Mesendoderm (in vitro differentiated cells): ENCODE results near the gene NKAPD1.

Experiments used
- DNase-seq: peaks from one replicate; pipeline ENCODE4 v3.0.0; 2013
- H2AK5ac ChIP-seq: 2 replicates; pipeline ENCODE4 v1.6.1; 2013; ENCODE audit warnings: low read length, inconsistent platforms
- H2BK120ac ChIP-seq: 2 replicates; pipeline ENCODE4 v1.6.1; 2013; ENCODE audit warnings: low read depth, mild to moderate bottlenecking, low read length, moderate library complexity, mixed read lengths
- H2BK15ac ChIP-seq: replicated peaks from 2 replicates; pipeline ENCODE4 v1.6.1; 2013; ENCODE audit warnings: low read depth, mild to moderate bottlenecking, moderate library complexity
- H2BK5ac ChIP-seq: 2 replicates; pipeline ENCODE4 v1.6.1; 2013; ENCODE audit warnings: low read length, inconsistent platforms
- H3K18ac ChIP-seq: 2 replicates; pipeline ENCODE4 v1.6.1; 2013; ENCODE audit warnings: mild to moderate bottlenecking, low read length, mixed read lengths
- H3K23ac ChIP-seq: one replicate; pipeline ENCODE4 v1.6.1; 2013; ENCODE audit warnings: low read length
- H3K27ac ChIP-seq: 2 replicates; pipeline ENCODE4 v1.5.1; 2013; ENCODE audit warnings: low read depth, mild to moderate bottlenecking, inconsistent platforms, low read length, moderate library complexity
- H3K27me3 ChIP-seq: 2 replicates; pipeline ENCODE4 v1.6.1; 2013; ENCODE audit warnings: low read length, control low read depth, mild to moderate bottlenecking, inconsistent platforms; ENCODE audit not compliant: insufficient read depth, poor library complexity
- H3K36me3 ChIP-seq: 2 replicates; pipeline ENCODE4 v1.6.1; 2013; ENCODE audit warnings: low read length, inconsistent platforms; ENCODE audit not compliant: control insufficient read depth, insufficient read depth
- H3K4ac ChIP-seq: one replicate; pipeline ENCODE4 v1.6.1; 2013; ENCODE audit warnings: low read depth, mild to moderate bottlenecking, low read length, moderate library complexity
- H3K4me1 ChIP-seq: 2 replicates; pipeline ENCODE4 v1.6.1; 2013; ENCODE audit warnings: low read depth, low read length, inconsistent platforms; ENCODE audit not compliant: control insufficient read depth
- H3K4me2 ChIP-seq: 2 replicates; pipeline ENCODE4 v1.6.1; 2013; ENCODE audit warnings: low read length
- H3K4me3 ChIP-seq: 2 replicates; pipeline ENCODE4 v1.5.1; 2013; ENCODE audit warnings: mild to moderate bottlenecking, low read length
- H3K56ac ChIP-seq: one replicate; pipeline ENCODE4 v1.6.1; 2013; ENCODE audit warnings: low read length
- H3K79me1 ChIP-seq: 2 replicates; pipeline ENCODE4 v1.6.1; 2013; ENCODE audit warnings: low read length, inconsistent platforms
- H3K79me2 ChIP-seq: 2 replicates; pipeline ENCODE4 v1.6.1; 2013; ENCODE audit warnings: mild to moderate bottlenecking, low read length; ENCODE audit not compliant: control insufficient read depth, insufficient read depth
- H3K9ac ChIP-seq: 2 replicates; pipeline ENCODE4 v1.6.1; 2013; ENCODE audit warnings: low read length, inconsistent platforms
- H4K5ac ChIP-seq: one replicate; pipeline ENCODE4 v1.6.1; 2013; ENCODE audit warnings: low read length
- H4K8ac ChIP-seq: one replicate; pipeline ENCODE4 v1.6.1; 2013; ENCODE audit warnings: low read depth, mild to moderate bottlenecking, control low read depth, low read length, moderate library complexity
- WGBS: extraction: QIAGEN DNeasy Blood & Tissue Kit; methylation state at CpG from one replicate; pipeline ENCODE4 v1.1.7; 2013; ENCODE audit warnings: low lambda C conversion rate, missing lambda C conversion rate; ENCODE audit not compliant: insufficient coverage; ENCODE audit errors: extremely low coverage; 5-methylcytosine and 5-hydroxymethylcytosine counted together

NKAPD1 gene

DNA sequence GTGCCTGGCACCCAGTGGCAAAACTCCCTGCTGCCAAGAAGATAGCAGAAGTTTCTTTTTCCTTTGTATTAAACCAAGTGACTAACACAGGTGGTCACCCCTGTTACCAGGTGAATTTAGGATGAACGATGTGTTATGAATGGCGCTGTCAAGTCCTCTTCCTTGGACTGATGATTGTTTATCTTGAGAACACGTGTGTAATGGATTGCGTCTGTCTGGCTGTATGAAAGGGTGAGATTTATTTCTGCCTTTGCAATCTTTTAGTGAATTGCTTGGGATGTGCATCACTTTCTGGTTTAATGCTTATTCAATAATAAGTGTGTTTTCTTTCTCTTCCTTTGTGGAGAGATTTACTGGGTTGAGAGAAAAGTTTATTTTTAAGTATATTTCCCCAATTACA lies 49.0 kb downstream of the NKAPD1 start:
- H3K9ac ChIP-seq = no peak overlapping the region
- H3K4me2 ChIP-seq = no peak overlapping the region
- H3K4me3 ChIP-seq = no peak overlapping the region
- no peaks in the 10 kb centered on the region for H3K36me3 ChIP-seq
- H3K27me3 ChIP-seq = no peaks in the 10 kb centered on the region
- H4K5ac ChIP-seq = no peak overlapping the region
- no peak overlapping the region for H2BK15ac ChIP-seq
- H3K79me2 ChIP-seq = no peaks in the 10 kb centered on the region
- no peak overlapping the region for H3K56ac ChIP-seq
- H2BK5ac ChIP-seq = no peak overlapping the region
- H3K79me1 ChIP-seq = no peaks in the 10 kb centered on the region
- H4K8ac ChIP-seq = no peak overlapping the region
- H3K4ac ChIP-seq = no peak overlapping the region
- no peak overlapping the region for H3K18ac ChIP-seq
- no peak overlapping the region for H3K23ac ChIP-seq
- WGBS = no CpG with 5 or more reads among the region's 4 CpGs
- H3K4me1 ChIP-seq = no peaks in the 10 kb centered on the region
- no peak overlapping the region for H2AK5ac ChIP-seq
- no peak overlapping the region for H3K27ac ChIP-seq
- no peak for DNase-seq
- H2BK120ac ChIP-seq = no peak overlapping the region

DNA sequence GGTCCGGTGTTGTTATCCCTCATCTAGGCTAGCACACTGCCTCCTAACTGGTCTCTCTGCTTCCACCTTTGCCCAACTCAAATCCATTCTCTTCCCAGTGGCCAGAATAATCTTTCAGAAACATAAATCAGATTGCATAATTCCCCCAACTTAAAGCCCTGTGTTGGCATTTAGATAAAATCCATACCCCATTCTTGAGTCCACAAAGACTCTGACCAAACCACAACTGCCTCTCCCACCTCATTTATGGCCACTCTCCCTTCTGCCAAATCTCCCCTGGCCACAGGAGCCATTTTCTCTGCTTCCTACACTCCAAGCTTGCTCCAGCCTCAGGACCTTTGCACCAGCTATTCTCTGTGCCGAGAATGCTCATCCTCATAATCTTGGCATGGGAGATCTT lies 53.0 kb downstream of the NKAPD1 start:
- no peak overlapping the region for H3K27ac ChIP-seq
- no peak overlapping the region for H4K8ac ChIP-seq
- DNase-seq = no peak
- no peak overlapping the region for H2AK5ac ChIP-seq
- no peak overlapping the region for H3K9ac ChIP-seq
- no CpG with 5 or more reads among the region's 2 CpGs for WGBS
- no peaks in the 10 kb centered on the region for H3K36me3 ChIP-seq
- no peak overlapping the region for H2BK120ac ChIP-seq
- no peak overlapping the region for H3K4me2 ChIP-seq
- H2BK15ac ChIP-seq = no peak overlapping the region
- no peak overlapping the region for H3K4me3 ChIP-seq
- no peak overlapping the region for H3K4ac ChIP-seq
- H3K23ac ChIP-seq = no peak overlapping the region
- no peak overlapping the region for H4K5ac ChIP-seq
- no peak overlapping the region for H3K18ac ChIP-seq
- no peaks in the 10 kb centered on the region for H3K79me2 ChIP-seq
- no peak overlapping the region for H3K56ac ChIP-seq
- no peak overlapping the region for H2BK5ac ChIP-seq
- no peaks in the 10 kb centered on the region for H3K79me1 ChIP-seq
- no peaks in the 10 kb centered on the region for H3K4me1 ChIP-seq
- H3K27me3 ChIP-seq = no peaks in the 10 kb centered on the region

DNA sequence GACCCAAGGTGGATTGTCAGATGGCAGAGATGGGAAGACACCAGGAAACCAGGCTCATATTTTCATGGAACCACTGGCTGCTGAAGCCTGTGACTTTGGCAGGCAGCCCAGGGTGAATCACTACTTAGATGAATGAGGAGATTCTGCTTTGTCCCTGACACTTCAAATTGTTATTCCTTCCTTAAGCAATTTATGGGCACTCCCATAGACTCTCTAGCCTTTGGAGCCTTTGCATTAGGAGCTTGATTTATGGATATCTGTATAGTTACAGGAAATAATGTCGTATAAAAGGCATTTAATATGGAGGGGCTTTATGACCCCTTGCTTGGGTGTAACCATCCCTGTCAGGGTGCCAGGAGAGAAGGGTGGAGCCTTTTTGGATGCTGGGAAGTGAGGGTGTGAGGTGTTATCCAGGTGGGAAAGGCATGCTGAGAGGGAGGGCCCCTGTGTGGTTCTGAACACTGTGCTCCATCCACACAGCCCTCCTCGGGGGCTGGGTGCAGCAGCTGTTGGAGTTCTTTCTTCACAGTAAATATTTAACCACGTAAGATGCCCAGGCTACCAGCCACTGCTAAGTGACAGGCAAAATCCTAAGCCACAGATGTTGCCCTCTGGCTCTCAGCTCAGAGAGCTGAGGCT lies 54.5 kb downstream of the NKAPD1 start:
- DNase-seq = no peak
- no peak overlapping the region for H3K9ac ChIP-seq
- WGBS = no CpG with 5 or more reads among the region's 3 CpGs
- H3K4me3 ChIP-seq = no peak overlapping the region
- H2AK5ac ChIP-seq = no peak overlapping the region
- no peak overlapping the region for H3K27ac ChIP-seq
- H4K5ac ChIP-seq = no peak overlapping the region
- H3K36me3 ChIP-seq = no peaks in the 10 kb centered on the region
- H4K8ac ChIP-seq = no peak overlapping the region
- H3K79me1 ChIP-seq = no peaks in the 10 kb centered on the region
- no peaks in the 10 kb centered on the region for H3K4me1 ChIP-seq
- H3K23ac ChIP-seq = no peak overlapping the region
- H3K18ac ChIP-seq = no peak overlapping the region
- H3K27me3 ChIP-seq = no peaks in the 10 kb centered on the region
- no peak overlapping the region for H3K56ac ChIP-seq
- H2BK120ac ChIP-seq = no peak overlapping the region
- H3K4ac ChIP-seq = no peak overlapping the region
- H2BK5ac ChIP-seq = no peak overlapping the region
- no peak overlapping the region for H2BK15ac ChIP-seq
- no peak overlapping the region for H3K4me2 ChIP-seq
- H3K79me2 ChIP-seq = no peaks in the 10 kb centered on the region

DNA sequence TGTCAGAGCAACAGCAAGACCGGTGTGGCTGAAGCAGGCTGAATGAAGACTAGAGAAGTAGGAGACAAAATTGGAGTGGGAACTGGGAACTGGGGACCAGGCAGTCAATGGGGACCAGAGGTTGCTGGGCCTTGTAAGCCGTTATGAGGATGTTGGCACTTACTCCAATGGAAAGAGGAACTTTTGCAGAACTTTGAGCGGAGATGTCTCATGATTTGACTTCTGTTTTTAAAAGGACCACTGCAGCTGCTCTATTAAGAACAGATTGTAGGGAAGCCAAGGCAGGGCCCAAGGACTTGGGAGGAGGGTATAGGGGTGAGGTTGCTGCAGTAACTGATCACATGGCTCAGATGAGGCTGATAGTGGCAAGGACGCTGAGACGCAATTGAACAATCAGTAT lies 55.6 kb downstream of the NKAPD1 start:
- H2AK5ac ChIP-seq = no peak overlapping the region
- no peaks in the 10 kb centered on the region for H3K4me1 ChIP-seq
- H2BK5ac ChIP-seq = no peak overlapping the region
- no peak overlapping the region for H2BK120ac ChIP-seq
- H3K18ac ChIP-seq = no peak overlapping the region
- no peak overlapping the region for H3K4ac ChIP-seq
- H3K56ac ChIP-seq = no peak overlapping the region
- H4K8ac ChIP-seq = no peak overlapping the region
- H4K5ac ChIP-seq = no peak overlapping the region
- no peaks in the 10 kb centered on the region for H3K27me3 ChIP-seq
- no peak overlapping the region for H3K27ac ChIP-seq
- H2BK15ac ChIP-seq = no peak overlapping the region
- no peak overlapping the region for H3K23ac ChIP-seq
- H3K36me3 ChIP-seq = no peaks in the 10 kb centered on the region
- H3K4me2 ChIP-seq = no peak overlapping the region
- no peak overlapping the region for H3K4me3 ChIP-seq
- no peak overlapping the region for H3K9ac ChIP-seq
- H3K79me1 ChIP-seq = no peaks in the 10 kb centered on the region
- no CpG with 5 or more reads among the region's 5 CpGs for WGBS
- no peaks in the 10 kb centered on the region for H3K79me2 ChIP-seq
- no peak for DNase-seq

DNA sequence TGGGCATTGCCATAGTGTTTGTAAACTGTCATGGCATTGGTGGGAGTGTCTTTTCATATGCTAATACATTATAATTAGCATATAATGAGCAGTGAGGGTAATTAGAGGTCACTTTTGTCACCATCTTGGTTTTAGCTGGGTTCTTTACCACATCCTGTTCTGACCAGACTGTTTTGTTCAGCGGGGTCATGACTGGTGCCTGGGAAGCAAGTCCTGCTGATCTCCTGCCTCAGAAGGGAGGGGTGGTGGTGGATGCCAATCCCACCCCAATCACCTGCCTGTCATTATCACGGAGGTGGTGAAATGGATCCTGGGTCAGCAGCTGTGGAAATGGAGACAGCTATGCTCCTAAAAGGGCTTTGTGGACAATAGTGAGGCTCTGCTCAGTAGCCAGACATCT lies 58.6 kb downstream of the NKAPD1 start:
- H3K36me3 ChIP-seq = no peaks in the 10 kb centered on the region
- H3K23ac ChIP-seq = no peak overlapping the region
- no peak overlapping the region for H3K18ac ChIP-seq
- no peak overlapping the region for H2BK15ac ChIP-seq
- peak; percentile 40 for DNase-seq
- H3K4me3 ChIP-seq = no peak overlapping the region
- no peak overlapping the region for H3K4ac ChIP-seq
- no peak overlapping the region for H3K4me2 ChIP-seq
- H2AK5ac ChIP-seq = no peak overlapping the region
- no peak overlapping the region for H3K9ac ChIP-seq
- H4K5ac ChIP-seq = no peak overlapping the region
- H3K79me2 ChIP-seq = no peaks in the 10 kb centered on the region
- H3K79me1 ChIP-seq = no peaks in the 10 kb centered on the region
- no peak overlapping the region for H3K56ac ChIP-seq
- no peak overlapping the region for H3K27ac ChIP-seq
- no peaks in the 10 kb centered on the region for H3K4me1 ChIP-seq
- H2BK5ac ChIP-seq = no peak overlapping the region
- no peak overlapping the region for H2BK120ac ChIP-seq
- H3K27me3 ChIP-seq = no peaks in the 10 kb centered on the region
- WGBS = no CpG with 5 or more reads among the region's 2 CpGs
- no peak overlapping the region for H4K8ac ChIP-seq

DNA sequence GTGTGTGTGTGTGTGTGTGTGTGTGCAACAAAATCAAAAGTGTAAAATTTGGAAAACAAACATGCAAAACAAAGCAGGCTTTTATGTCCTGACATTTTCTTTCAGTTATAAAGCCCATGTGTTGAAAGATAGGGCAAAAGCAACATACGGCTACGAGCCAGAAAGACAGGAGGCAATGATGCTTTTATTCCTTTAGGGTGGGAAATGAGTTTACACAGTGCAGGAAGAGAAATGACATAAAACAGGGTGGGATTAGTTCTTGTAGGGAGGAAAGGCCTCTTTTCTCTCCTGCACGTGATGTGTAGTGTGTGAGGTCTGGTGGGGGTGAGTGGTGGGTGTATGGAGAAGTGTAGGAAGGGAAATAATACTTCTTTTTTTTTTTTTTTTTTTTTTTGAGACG lies 60.4 kb downstream of the NKAPD1 start:
- Histone ChIP-seq H3K18ac (no peak overlapping the region), H3K56ac (no peak overlapping the region), H3K4me2 (no peak overlapping the region), H3K27me3 (no peaks in the 10 kb centered on the region), H2BK15ac (no peak overlapping the region), H2BK5ac (no peak overlapping the region), H3K79me2 (no peaks in the 10 kb centered on the region), H3K4ac (no peak overlapping the region), H4K8ac (no peak overlapping the region), H3K27ac (no peak overlapping the region), H3K4me3 (no peak overlapping the region), H2BK120ac (no peak overlapping the region), H3K4me1 (no peaks in the 10 kb centered on the region), H2AK5ac (no peak overlapping the region), H3K36me3 (no peaks in the 10 kb centered on the region), H3K79me1 (no peaks in the 10 kb centered on the region), H3K23ac (no peak overlapping the region), H4K5ac (no peak overlapping the region), H3K9ac (no peak overlapping the region)
- DNase-seq = no peak
- no CpG with 5 or more reads among the region's 4 CpGs for WGBS
